Astrocyte (in vitro differentiated cells and primary cell): Measurements from ENCODE around the gene CNTN6.

Experiments
- EZH2 ChIP-seq: IDR thresholded peaks from 2 replicates; pipeline ENCODE4 v1.6.1; 2012; ENCODE audit warnings: mild to moderate bottlenecking, low read length, inconsistent platforms; ENCODE audit not compliant: insufficient read depth
- TF ChIP-seq, protein P1 (sequence below): IDR thresholded peaks from 2 replicates; pipeline ENCODE4 v1.5.1; 2011; ENCODE audit warnings: low read depth, mild to moderate bottlenecking, inconsistent platforms, low read length, moderate library complexity; ENCODE audit not compliant: insufficient read depth

DNA sequence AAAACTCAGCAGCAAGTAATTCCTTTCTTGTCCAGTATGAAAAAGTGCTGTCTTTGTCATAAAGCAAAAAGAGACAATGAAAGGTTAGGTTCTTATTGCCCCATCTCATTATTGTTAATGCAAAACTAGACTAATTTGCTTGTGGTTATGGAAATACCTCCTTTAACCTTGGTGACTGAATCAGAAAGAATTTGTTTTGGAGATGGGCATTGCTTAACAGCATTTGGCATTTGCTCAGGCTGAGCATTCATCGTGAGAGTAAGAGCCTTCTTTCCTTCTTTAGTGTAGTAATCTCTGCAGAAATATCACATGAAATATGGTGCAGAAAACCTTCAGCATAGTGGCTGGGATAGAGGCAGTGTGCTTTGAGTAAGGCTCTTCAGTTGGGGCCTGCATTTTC lies 103.1 kb downstream of the CNTN6 start:
- TF ChIP-seq, protein P1, sequence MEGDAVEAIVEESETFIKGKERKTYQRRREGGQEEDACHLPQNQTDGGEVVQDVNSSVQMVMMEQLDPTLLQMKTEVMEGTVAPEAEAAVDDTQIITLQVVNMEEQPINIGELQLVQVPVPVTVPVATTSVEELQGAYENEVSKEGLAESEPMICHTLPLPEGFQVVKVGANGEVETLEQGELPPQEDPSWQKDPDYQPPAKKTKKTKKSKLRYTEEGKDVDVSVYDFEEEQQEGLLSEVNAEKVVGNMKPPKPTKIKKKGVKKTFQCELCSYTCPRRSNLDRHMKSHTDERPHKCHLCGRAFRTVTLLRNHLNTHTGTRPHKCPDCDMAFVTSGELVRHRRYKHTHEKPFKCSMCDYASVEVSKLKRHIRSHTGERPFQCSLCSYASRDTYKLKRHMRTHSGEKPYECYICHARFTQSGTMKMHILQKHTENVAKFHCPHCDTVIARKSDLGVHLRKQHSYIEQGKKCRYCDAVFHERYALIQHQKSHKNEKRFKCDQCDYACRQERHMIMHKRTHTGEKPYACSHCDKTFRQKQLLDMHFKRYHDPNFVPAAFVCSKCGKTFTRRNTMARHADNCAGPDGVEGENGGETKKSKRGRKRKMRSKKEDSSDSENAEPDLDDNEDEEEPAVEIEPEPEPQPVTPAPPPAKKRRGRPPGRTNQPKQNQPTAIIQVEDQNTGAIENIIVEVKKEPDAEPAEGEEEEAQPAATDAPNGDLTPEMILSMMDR, result no peak
- no peak for TF ChIP-seq EZH2
